KMS-11 (cell line): ENCODE data around the gene C5orf22.
"Not testable (repeated sequence)": the region's sequence is repeated elsewhere in the genome, so short reads cannot be mapped to it uniquely, and the experiment has no call there.

Experiments used
- H2AFZ ChIP-seq: fragments of 200-600 bp; sonication (generic); 2 replicates; pipeline ENCODE4 v1.6.1; 2016; ENCODE audit warnings: antibody characterized with exemption, mixed run types, low read depth
- H3K27ac ChIP-seq: fragments of 200-600 bp; sonication (generic); 2 replicates; pipeline ENCODE4 v1.6.1; 2016; ENCODE audit warnings: mild to moderate bottlenecking, mixed run types
- H3K27me3 ChIP-seq: fragments of 200-600 bp; sonication (generic); 2 replicates; pipeline ENCODE4 v1.6.1; 2017; ENCODE audit warnings: mild to moderate bottlenecking, low read depth, mixed run types, moderate library complexity; ENCODE audit not compliant: insufficient read depth
- H3K36me3 ChIP-seq: fragments of 200-600 bp; sonication (generic); 2 replicates; pipeline ENCODE4 v1.6.1; 2017; ENCODE audit warnings: mild to moderate bottlenecking, mixed run types; ENCODE audit not compliant: insufficient read depth
- H3K4me1 ChIP-seq: fragments of 200-600 bp; sonication (generic); 2 replicates; pipeline ENCODE4 v1.6.1; 2016; ENCODE audit warnings: mild to moderate bottlenecking, low read depth, mixed run types; ENCODE audit not compliant: poor library complexity, severe bottlenecking
- H3K4me2 ChIP-seq: fragments of 200-600 bp; sonication (generic); 2 replicates; pipeline ENCODE4 v1.7.0; 2016; ENCODE audit warnings: mild to moderate bottlenecking, mixed run types
- H3K4me3 ChIP-seq: fragments of 200-600 bp; sonication (generic); IDR thresholded peaks from 2 replicates; pipeline ENCODE4 v1.6.1; 2017; ENCODE audit warnings: low read depth, low read length, mixed read lengths; ENCODE audit not compliant: insufficient read depth
- H3K79me2 ChIP-seq: fragments of 200-600 bp; sonication (generic); 2 replicates; pipeline ENCODE4 v1.6.1; 2016; ENCODE audit warnings: low read depth, mixed run types; ENCODE audit not compliant: insufficient read depth
- H3K9ac ChIP-seq: fragments of 200-600 bp; sonication (generic); 2 replicates; pipeline ENCODE4 v1.6.1; 2016; ENCODE audit warnings: mild to moderate bottlenecking, mixed run types
- H4K20me1 ChIP-seq: fragments of 200-600 bp; sonication (generic); 2 replicates; pipeline ENCODE4 v1.6.1; 2016; ENCODE audit warnings: mild to moderate bottlenecking, mixed run types; ENCODE audit not compliant: insufficient read depth
- CTCF ChIP-seq: fragments of 200-600 bp; sonication (generic); conservative IDR thresholded peaks from 2 replicates; pipeline ENCODE4 v1.6.1; 2017; ENCODE audit warnings: low read depth, mild to moderate bottlenecking, antibody characterized with exemption, low read length, moderate library complexity, mixed read lengths

Gene C5orf22

GRCh38 chr5:31534527-31535046, 2.5 kb downstream of the C5orf22 start:
- TF ChIP-seq CTCF: no peak
- H3K4me2 ChIP-seq: no peak overlapping the region
- no peaks in the 10 kb centered on the region; the same call in 1 of the 2 replicates for H3K36me3 ChIP-seq

GRCh38 chr5:31536873-31537272, 4.8 kb downstream of the C5orf22 start:
- Histone ChIP-seq H3K27me3 (no peaks in the 10 kb centered on the region), H2AFZ (no peak overlapping the region), H3K79me2 (peaks cover 16% of the 10 kb centered on the region), H3K4me3 (no peak overlapping the region), H3K36me3 (no peaks in the 10 kb centered on the region; the same call in 1 of the 2 replicates), H3K4me1 (peaks cover 8% of the 10 kb centered on the region), H4K20me1 (no peaks in the 10 kb centered on the region), H3K9ac (no peak overlapping the region), H3K4me2 (no peak overlapping the region), H3K27ac (no peak overlapping the region)
- no peak for TF ChIP-seq CTCF

More at GRCh38 chr5:31534527-31535046, 2.5 kb downstream of the C5orf22 start:
- Histone ChIP-seq H3K4me1 (peaks cover 17% of the 10 kb centered on the region), H3K27me3 (no peaks in the 10 kb centered on the region), H3K27ac (no peak overlapping the region), H2AFZ (no peak overlapping the region), H3K79me2 (peaks cover 31% of the 10 kb centered on the region), H3K9ac (no peak overlapping the region), H3K4me3 (no peak overlapping the region), H4K20me1 (no peaks in the 10 kb centered on the region)

- H3K4me1 ChIP-seq: peaks cover 8% of the 10 kb centered on the region
These were observed 5.2 kb downstream of the C5orf22 start for GRCh38 chr5:31537349-31537748.

GRCh38 chr5:31537851-31538250, 5.8 kb downstream of the C5orf22 start:
- Histone ChIP-seq H2AFZ (no peak overlapping the region), H3K27ac (no peak overlapping the region), H3K36me3 (no peaks in the 10 kb centered on the region; the same call in 1 of the 2 replicates), H3K9ac (no peak overlapping the region), H4K20me1 (no peaks in the 10 kb centered on the region), H3K27me3 (no peaks in the 10 kb centered on the region), H3K79me2 (peaks cover 12% of the 10 kb centered on the region), H3K4me2 (no peak overlapping the region), H3K4me1 (peaks cover 8% of the 10 kb centered on the region), H3K4me3 (no peak overlapping the region)
- TF ChIP-seq CTCF: no peak

More at GRCh38 chr5:31537349-31537748, 5.2 kb downstream of the C5orf22 start:
- no peaks in the 10 kb centered on the region; the same call in 1 of the 2 replicates for H3K36me3 ChIP-seq
- H3K79me2 ChIP-seq: peaks cover 16% of the 10 kb centered on the region
- no peaks in the 10 kb centered on the region for H4K20me1 ChIP-seq
- H3K4me2 ChIP-seq: no peak overlapping the region
- H2AFZ ChIP-seq: no peak overlapping the region
- H3K4me3 ChIP-seq: no peak overlapping the region
- H3K9ac ChIP-seq: no peak overlapping the region
- no peaks in the 10 kb centered on the region for H3K27me3 ChIP-seq
- TF ChIP-seq CTCF: no peak
- H3K27ac ChIP-seq: no peak overlapping the region

- H3K4me2 ChIP-seq, H3K4me1 ChIP-seq, H3K9ac ChIP-seq, H3K27me3 ChIP-seq, H4K20me1 ChIP-seq, H2AFZ ChIP-seq, H3K36me3 ChIP-seq, H3K4me3 ChIP-seq, H3K27ac ChIP-seq, H3K79me2 ChIP-seq: not testable (repeated sequence)
These were observed 17.0 kb downstream of the C5orf22 start for GRCh38 chr5:31549114-31549513.
